Hepatocyte (in vitro differentiated cells): ENCODE results near the gene SEPSECS.

Experiments used
- EZH2 ChIP-seq: fragments of 200-600 bp; sonication (generic); IDR thresholded peaks from 2 replicates; pipeline ENCODE4 v1.6.1; 2016; ENCODE audit warnings: antibody characterized with exemption, mild to moderate bottlenecking, borderline replicate concordance
- TF ChIP-seq, protein P1 (sequence below): fragments of 200-600 bp; sonication (generic); IDR thresholded peaks from 2 replicates; pipeline ENCODE4 v1.5.1; 2016; ENCODE audit warnings: antibody characterized with exemption, mild to moderate bottlenecking; ENCODE audit not compliant: poor library complexity

DNA sequence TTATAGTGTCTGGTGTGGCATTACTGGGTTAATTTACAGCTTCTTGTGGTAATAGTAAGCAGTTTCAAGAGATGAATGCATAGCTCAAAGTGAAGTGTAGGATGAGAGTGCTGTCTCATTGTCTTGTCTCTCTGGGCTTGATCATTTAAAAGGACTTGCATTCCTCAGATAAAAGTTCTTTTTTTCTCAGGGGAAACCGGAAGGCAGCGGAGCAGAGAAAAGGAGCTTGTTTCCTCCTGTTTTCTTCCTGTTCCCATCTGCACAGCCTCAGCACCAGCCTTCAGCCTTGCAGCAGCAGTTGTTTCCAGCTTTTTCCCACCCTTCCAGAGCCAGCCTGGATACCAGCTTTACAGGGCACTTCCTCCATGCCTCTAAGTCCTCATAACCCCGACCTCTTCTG, 68.1 kb downstream of the SEPSECS start:
- TF ChIP-seq, protein P1, sequence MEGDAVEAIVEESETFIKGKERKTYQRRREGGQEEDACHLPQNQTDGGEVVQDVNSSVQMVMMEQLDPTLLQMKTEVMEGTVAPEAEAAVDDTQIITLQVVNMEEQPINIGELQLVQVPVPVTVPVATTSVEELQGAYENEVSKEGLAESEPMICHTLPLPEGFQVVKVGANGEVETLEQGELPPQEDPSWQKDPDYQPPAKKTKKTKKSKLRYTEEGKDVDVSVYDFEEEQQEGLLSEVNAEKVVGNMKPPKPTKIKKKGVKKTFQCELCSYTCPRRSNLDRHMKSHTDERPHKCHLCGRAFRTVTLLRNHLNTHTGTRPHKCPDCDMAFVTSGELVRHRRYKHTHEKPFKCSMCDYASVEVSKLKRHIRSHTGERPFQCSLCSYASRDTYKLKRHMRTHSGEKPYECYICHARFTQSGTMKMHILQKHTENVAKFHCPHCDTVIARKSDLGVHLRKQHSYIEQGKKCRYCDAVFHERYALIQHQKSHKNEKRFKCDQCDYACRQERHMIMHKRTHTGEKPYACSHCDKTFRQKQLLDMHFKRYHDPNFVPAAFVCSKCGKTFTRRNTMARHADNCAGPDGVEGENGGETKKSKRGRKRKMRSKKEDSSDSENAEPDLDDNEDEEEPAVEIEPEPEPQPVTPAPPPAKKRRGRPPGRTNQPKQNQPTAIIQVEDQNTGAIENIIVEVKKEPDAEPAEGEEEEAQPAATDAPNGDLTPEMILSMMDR: no peak
- no peak for TF ChIP-seq EZH2
